ENCODE data around the gene RBM33.

- TF ChIP-seq SP1 (IDR thresholded peaks at IDR 0.05): no peak
- TF ChIP-seq SUZ12 (IDR thresholded peaks at IDR 0.05): no peak
- no peak for TF ChIP-seq HDGF (IDR thresholded peaks at IDR 0.05; ENCODE audit: borderline replicate concordance)
- no peak for TF ChIP-seq ARNT (IDR thresholded peaks at IDR 0.05)
- no peak for TF ChIP-seq TARDBP (IDR thresholded peaks at IDR 0.05)
- TF ChIP-seq BHLHE40 (IDR thresholded peaks at IDR 0.05; ENCODE audit: borderline replicate concordance): no peak
- no peak for TF ChIP-seq L3MBTL2 (conservative IDR thresholded peaks at IDR 0.05)
- TF ChIP-seq FOXK2 (IDR thresholded peaks at IDR 0.05): no peak
- TF ChIP-seq ELF4 (IDR thresholded peaks at IDR 0.05): no peak
- TF ChIP-seq ZNF384 (IDR thresholded peaks at IDR 0.05): no peak
- TF ChIP-seq CTBP1 (IDR thresholded peaks at IDR 0.05; ENCODE audit: borderline replicate concordance): no peak
- TF ChIP-seq, protein P1, sequence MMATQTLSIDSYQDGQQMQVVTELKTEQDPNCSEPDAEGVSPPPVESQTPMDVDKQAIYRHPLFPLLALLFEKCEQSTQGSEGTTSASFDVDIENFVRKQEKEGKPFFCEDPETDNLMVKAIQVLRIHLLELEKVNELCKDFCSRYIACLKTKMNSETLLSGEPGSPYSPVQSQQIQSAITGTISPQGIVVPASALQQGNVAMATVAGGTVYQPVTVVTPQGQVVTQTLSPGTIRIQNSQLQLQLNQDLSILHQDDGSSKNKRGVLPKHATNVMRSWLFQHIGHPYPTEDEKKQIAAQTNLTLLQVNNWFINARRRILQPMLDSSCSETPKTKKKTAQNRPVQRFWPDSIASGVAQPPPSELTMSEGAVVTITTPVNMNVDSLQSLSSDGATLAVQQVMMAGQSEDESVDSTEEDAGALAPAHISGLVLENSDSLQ (IDR thresholded peaks at IDR 0.05): no peak
- TF ChIP-seq FOXM1 (IDR thresholded peaks at IDR 0.05; ENCODE audit: borderline replicate concordance): no peak
Measured at GRCh38 chr7:155737590-155737989, 93.1 kb downstream of the RBM33 start.
